Measurements from ENCODE around the gene DOCK1.

The DOCK1 gene

DNA sequence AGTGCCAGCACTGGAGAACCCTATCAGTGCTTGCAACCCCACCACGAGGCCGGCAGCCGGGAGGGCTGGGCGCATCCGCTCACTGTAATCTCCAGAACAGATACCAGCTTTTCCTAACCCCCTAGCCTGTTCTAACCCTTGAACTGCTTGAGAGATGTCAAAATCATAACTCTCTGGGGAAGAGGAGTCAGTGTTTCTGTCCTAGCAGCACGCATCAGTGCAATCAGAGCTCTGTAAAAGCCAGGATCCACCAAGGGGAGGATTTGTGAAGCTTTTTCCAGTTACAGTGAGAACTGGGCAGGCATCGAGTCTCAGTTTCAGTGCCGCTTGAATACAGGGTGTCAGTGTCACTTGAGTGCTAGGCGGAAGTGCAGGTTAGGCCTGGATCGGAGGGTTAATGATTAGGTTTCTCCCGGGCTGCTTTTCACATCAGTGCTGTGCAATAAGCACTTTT lies 395.7 kb downstream of the DOCK1 start:
- H3K4me1 ChIP-seq (ENCODE audit: insufficient read depth, poor library complexity, severe bottlenecking), result no peaks in the 10 kb centered on the region
- no peaks in the 10 kb centered on the region for H3K9me3 ChIP-seq (ENCODE audit: severe bottlenecking)
- H3K27me3 ChIP-seq (ENCODE audit: insufficient read depth, poor library complexity, severe bottlenecking), result no peaks in the 10 kb centered on the region
- TF ChIP-seq, protein P1, sequence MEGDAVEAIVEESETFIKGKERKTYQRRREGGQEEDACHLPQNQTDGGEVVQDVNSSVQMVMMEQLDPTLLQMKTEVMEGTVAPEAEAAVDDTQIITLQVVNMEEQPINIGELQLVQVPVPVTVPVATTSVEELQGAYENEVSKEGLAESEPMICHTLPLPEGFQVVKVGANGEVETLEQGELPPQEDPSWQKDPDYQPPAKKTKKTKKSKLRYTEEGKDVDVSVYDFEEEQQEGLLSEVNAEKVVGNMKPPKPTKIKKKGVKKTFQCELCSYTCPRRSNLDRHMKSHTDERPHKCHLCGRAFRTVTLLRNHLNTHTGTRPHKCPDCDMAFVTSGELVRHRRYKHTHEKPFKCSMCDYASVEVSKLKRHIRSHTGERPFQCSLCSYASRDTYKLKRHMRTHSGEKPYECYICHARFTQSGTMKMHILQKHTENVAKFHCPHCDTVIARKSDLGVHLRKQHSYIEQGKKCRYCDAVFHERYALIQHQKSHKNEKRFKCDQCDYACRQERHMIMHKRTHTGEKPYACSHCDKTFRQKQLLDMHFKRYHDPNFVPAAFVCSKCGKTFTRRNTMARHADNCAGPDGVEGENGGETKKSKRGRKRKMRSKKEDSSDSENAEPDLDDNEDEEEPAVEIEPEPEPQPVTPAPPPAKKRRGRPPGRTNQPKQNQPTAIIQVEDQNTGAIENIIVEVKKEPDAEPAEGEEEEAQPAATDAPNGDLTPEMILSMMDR (IDR thresholded peaks at IDR 0.05; ENCODE audit: poor library complexity, severe bottlenecking), result no peak
- H3K36me3 ChIP-seq (ENCODE audit: low read depth), result no peaks in the 10 kb centered on the region
- H3K4me3 ChIP-seq (ENCODE audit: severe bottlenecking), result no peak overlapping the region
- DNase-seq (ENCODE audit: low spot score), result no peak
- ATAC-seq (ENCODE audit: low read depth), result no peak
- H3K27ac ChIP-seq (ENCODE audit: poor library complexity, severe bottlenecking), result no peak overlapping the region

DNA sequence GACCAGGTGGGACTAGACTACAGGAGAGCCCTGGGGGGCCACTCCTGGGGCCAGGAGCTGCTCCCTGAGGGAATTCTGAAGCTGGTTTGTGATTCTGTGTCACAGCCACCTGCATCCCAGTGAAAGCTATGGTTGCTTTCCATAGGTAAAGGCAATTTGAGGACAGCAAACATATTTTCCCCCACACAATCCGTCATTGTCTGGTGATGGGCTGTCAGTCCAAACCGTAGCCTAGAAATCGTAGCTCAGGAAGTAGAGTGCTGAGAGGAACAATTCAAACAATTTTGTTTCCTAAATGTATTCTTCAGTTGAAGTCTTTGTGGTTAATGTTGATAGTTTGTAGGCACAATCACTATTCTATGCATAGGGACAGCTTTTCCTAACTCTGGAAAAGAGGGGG lies 397.1 kb downstream of the DOCK1 start:
- Histone ChIP-seq H3K4me1 (ENCODE audit: insufficient read depth, poor library complexity, severe bottlenecking) (no peaks in the 10 kb centered on the region), H3K4me3 (ENCODE audit: severe bottlenecking) (no peak overlapping the region), H3K36me3 (ENCODE audit: low read depth) (no peaks in the 10 kb centered on the region), H3K27ac (ENCODE audit: poor library complexity, severe bottlenecking) (no peak overlapping the region), H3K9me3 (ENCODE audit: severe bottlenecking) (no peaks in the 10 kb centered on the region), H3K27me3 (ENCODE audit: insufficient read depth, poor library complexity, severe bottlenecking) (no peaks in the 10 kb centered on the region)
- TF ChIP-seq, protein P1 (IDR thresholded peaks at IDR 0.05; ENCODE audit: poor library complexity, severe bottlenecking), result no peak
- DNase-seq (ENCODE audit: low spot score) (no peak), ATAC-seq (ENCODE audit: low read depth) (no peak)

DNA sequence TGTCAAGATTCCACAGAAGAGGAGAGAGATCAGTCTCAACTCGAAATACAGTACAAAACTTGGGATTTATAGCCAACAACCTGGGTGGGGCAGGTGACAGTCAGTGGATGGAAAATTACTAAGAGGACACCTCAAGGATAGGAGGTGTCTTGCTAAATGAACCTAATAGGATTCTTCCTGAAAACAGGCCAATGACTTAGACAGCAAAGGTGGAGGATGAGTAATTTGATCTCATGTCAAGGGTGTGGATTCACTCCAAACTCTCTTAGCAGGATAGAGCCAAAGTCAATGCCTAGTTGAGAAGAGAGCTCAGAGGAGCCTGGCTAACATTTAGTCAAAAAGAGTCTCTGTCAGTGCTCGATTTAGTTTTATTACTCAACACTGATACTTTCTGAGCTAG lies 397.9 kb downstream of the DOCK1 start:
- Histone ChIP-seq H3K4me1 (ENCODE audit: insufficient read depth, poor library complexity, severe bottlenecking) (no peaks in the 10 kb centered on the region), H3K27ac (ENCODE audit: poor library complexity, severe bottlenecking) (no peak overlapping the region), H3K27me3 (ENCODE audit: insufficient read depth, poor library complexity, severe bottlenecking) (no peaks in the 10 kb centered on the region), H3K9me3 (ENCODE audit: severe bottlenecking) (no peaks in the 10 kb centered on the region), H3K36me3 (ENCODE audit: low read depth) (no peaks in the 10 kb centered on the region), H3K4me3 (ENCODE audit: severe bottlenecking) (no peak overlapping the region)
- DNase-seq (ENCODE audit: low spot score), result no peak
- ATAC-seq (ENCODE audit: low read depth), result peak; percentile 57; the same call in 2 of the 3 replicates
- TF ChIP-seq, protein P1 (IDR thresholded peaks at IDR 0.05; ENCODE audit: poor library complexity, severe bottlenecking), result no peak

DNA sequence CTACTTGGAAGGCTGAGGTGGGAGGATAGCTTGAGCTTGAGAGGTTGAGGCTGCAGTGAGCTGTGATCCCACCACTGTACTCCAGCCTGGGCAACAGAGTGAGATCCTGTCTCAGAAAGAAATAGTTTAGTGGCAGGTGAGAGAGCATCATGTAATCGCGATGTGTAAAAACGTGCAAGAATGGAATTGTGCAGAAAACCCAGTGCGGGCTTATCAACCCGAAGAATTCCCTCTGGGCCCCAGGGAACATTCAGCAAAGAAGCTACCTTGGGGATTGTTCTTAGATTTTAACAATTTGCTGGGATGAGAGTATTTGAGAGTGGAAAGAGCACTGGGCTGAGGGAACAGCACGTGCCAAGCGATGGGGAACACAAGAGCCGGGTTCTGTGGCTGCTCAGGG lies 398.5 kb downstream of the DOCK1 start:
- TF ChIP-seq, protein P1 (IDR thresholded peaks at IDR 0.05; ENCODE audit: poor library complexity, severe bottlenecking), result no peak

DNA sequence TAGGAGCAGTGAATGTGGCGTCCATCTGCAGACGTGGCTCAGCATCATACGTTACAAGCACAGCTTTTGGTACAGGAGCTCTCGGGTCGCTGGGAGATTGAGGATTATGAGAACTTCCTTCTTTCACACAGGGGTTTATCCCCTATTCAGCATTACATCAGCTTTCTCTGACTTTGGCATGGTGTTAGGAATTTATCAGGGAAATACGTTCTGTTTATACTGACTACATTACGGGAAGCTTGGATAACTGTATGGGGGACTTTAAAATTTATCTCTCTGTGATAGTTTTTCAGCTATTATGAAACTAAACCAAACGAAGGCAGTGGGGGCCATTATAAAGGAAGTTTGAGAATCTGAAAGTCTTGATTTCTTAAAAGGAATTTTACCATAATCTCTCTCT lies 401.3 kb downstream of the DOCK1 start:
- TF ChIP-seq, protein P1 (IDR thresholded peaks at IDR 0.05; ENCODE audit: poor library complexity, severe bottlenecking), result no peak
- H3K4me1 ChIP-seq (ENCODE audit: insufficient read depth, poor library complexity, severe bottlenecking), result no peaks in the 10 kb centered on the region
- no peak overlapping the region for H3K4me3 ChIP-seq (ENCODE audit: severe bottlenecking)
- no peaks in the 10 kb centered on the region for H3K36me3 ChIP-seq (ENCODE audit: low read depth)
- ATAC-seq (ENCODE audit: low read depth) (no peak), DNase-seq (ENCODE audit: low spot score) (no peak)
- H3K9me3 ChIP-seq (ENCODE audit: severe bottlenecking), result no peaks in the 10 kb centered on the region
- no peaks in the 10 kb centered on the region for H3K27me3 ChIP-seq (ENCODE audit: insufficient read depth, poor library complexity, severe bottlenecking)
- H3K27ac ChIP-seq (ENCODE audit: poor library complexity, severe bottlenecking), result no peak overlapping the region

More for the DNA sequence above, 398.5 kb downstream of the DOCK1 start:
- ATAC-seq (ENCODE audit: low read depth) (no peak), DNase-seq (ENCODE audit: low spot score) (no peak)
- no peaks in the 10 kb centered on the region for H3K27me3 ChIP-seq (ENCODE audit: insufficient read depth, poor library complexity, severe bottlenecking)
- no peak overlapping the region for H3K4me3 ChIP-seq (ENCODE audit: severe bottlenecking)
- no peaks in the 10 kb centered on the region for H3K9me3 ChIP-seq (ENCODE audit: severe bottlenecking)
- H3K36me3 ChIP-seq (ENCODE audit: low read depth), result no peaks in the 10 kb centered on the region
- no peak overlapping the region for H3K27ac ChIP-seq (ENCODE audit: poor library complexity, severe bottlenecking)
- H3K4me1 ChIP-seq (ENCODE audit: insufficient read depth, poor library complexity, severe bottlenecking), result no peaks in the 10 kb centered on the region

Measured in RWPE2 (cell line).